H9 (cell line): ENCODE measurements around the gene ANP32B. TPM values are rescaled to one million over a fixed set of nuclear protein-coding genes. Genes with fewer than 3 reads are reported as not detected.

Source experiments
- DNase-seq: peaks from one replicate; pipeline ENCODE4 v3.0.0-alpha.2; 2017
- H2AFZ ChIP-seq: one replicate; pipeline ENCODE4 v1.6.1; 2013; ENCODE audit warnings: mild to moderate bottlenecking, low read length, control low read depth, moderate library complexity
- H2AK5ac ChIP-seq: 2 replicates; pipeline ENCODE4 v1.6.1; 2013; ENCODE audit warnings: low read length, control low read depth, mixed read lengths; ENCODE audit not compliant: insufficient read length
- H2BK120ac ChIP-seq: one replicate; pipeline ENCODE4 v1.6.1; 2013; ENCODE audit warnings: low read depth, mild to moderate bottlenecking, low read length, control low read depth, inconsistent platforms; ENCODE audit not compliant: poor library complexity, severe bottlenecking
- H2BK12ac ChIP-seq: 2 replicates; pipeline ENCODE4 v1.6.1; 2013; ENCODE audit warnings: low read length, control low read depth, mixed read lengths, low read depth; ENCODE audit not compliant: insufficient read length
- H2BK15ac ChIP-seq: 2 replicates; pipeline ENCODE4 v1.6.1; 2013; ENCODE audit warnings: low read depth, low read length, control low read depth
- H2BK20ac ChIP-seq: one replicate; pipeline ENCODE4 v1.6.1; 2013; ENCODE audit warnings: low read depth, mild to moderate bottlenecking, low read length, control low read depth, inconsistent platforms; ENCODE audit not compliant: poor library complexity, severe bottlenecking
- H2BK5ac ChIP-seq: 2 replicates; pipeline ENCODE4 v1.6.1; 2013; ENCODE audit warnings: low read length, control low read depth, mixed read lengths; ENCODE audit not compliant: insufficient read length
- H3K14ac ChIP-seq: 2 replicates; pipeline ENCODE4 v1.6.1; 2013; ENCODE audit warnings: low read length, control low read depth; ENCODE audit not compliant: insufficient read depth
- H3K18ac ChIP-seq: 2 replicates; pipeline ENCODE4 v1.6.1; 2013; ENCODE audit warnings: low read depth, mild to moderate bottlenecking, mixed read lengths, low read length, control low read depth; ENCODE audit not compliant: insufficient read length
- H3K23ac ChIP-seq: 2 replicates; pipeline ENCODE4 v1.6.1; 2013; ENCODE audit warnings: low read length, control low read depth, mixed read lengths, low read depth; ENCODE audit not compliant: insufficient read length
- H3K23me2 ChIP-seq: 2 replicates; pipeline ENCODE4 v1.6.1; 2013; ENCODE audit warnings: low read depth, mild to moderate bottlenecking, mixed read lengths, low read length, control low read depth; ENCODE audit not compliant: insufficient read length, poor library complexity, severe bottlenecking
- H3K27ac ChIP-seq: 2 replicates; pipeline ENCODE4 v1.5.1; 2013; ENCODE audit warnings: low read length, control low read depth, mixed read lengths, low read depth; ENCODE audit not compliant: insufficient read length
- H3K27me3 ChIP-seq: 2 replicates; pipeline ENCODE4 v1.6.1; 2013; ENCODE audit warnings: low read length, control low read depth, inconsistent platforms; ENCODE audit not compliant: insufficient read depth
- H3K4ac ChIP-seq: 2 replicates; pipeline ENCODE4 v1.6.1; 2013; ENCODE audit warnings: low read depth, mild to moderate bottlenecking, control low read depth, inconsistent platforms, low read length, moderate library complexity
- H3K4me1 ChIP-seq: 2 replicates; pipeline ENCODE4 v1.6.1; 2013; ENCODE audit warnings: low read length, control low read depth, inconsistent platforms; ENCODE audit not compliant: insufficient read depth
- H3K4me2 ChIP-seq: 2 replicates; pipeline ENCODE4 v1.6.1; 2013; ENCODE audit warnings: low read length, control low read depth, mixed read lengths; ENCODE audit not compliant: insufficient read length, insufficient read depth
- H3K56ac ChIP-seq: 2 replicates; pipeline ENCODE4 v1.6.1; 2013; ENCODE audit warnings: low read depth, mild to moderate bottlenecking, mixed read lengths, low read length, control low read depth; ENCODE audit not compliant: insufficient read length
- H3K79me1 ChIP-seq: 2 replicates; pipeline ENCODE4 v1.6.1; 2013; ENCODE audit warnings: low read depth, mild to moderate bottlenecking, moderate library complexity, low read length, control low read depth, inconsistent platforms; ENCODE audit not compliant: insufficient read depth, poor library complexity, severe bottlenecking
- H3K79me2 ChIP-seq: 2 replicates; pipeline ENCODE4 v1.6.1; 2013; ENCODE audit warnings: low read length, control low read depth, inconsistent platforms; ENCODE audit not compliant: insufficient read depth
- H3K9ac ChIP-seq: 2 replicates; pipeline ENCODE4 v1.6.1; 2013; ENCODE audit warnings: low read length, control low read depth, mixed read lengths; ENCODE audit not compliant: insufficient read length; ENCODE audit errors: extremely low read depth
- H3K9me3 ChIP-seq: one replicate; pipeline ENCODE4 v1.6.1; 2013; ENCODE audit warnings: low read depth, low read length, inconsistent platforms; ENCODE audit not compliant: control insufficient read depth
- H3T11ph ChIP-seq: one replicate; pipeline ENCODE4 v1.6.1; 2013; ENCODE audit warnings: mild to moderate bottlenecking, low read length, control low read depth, inconsistent platforms
- H4K20me1 ChIP-seq: one replicate; pipeline ENCODE4 v1.6.1; 2013; ENCODE audit not compliant: control insufficient read depth, insufficient read length, insufficient read depth
- H4K5ac ChIP-seq: 2 replicates; pipeline ENCODE4 v1.6.1; 2013; ENCODE audit warnings: low read depth, mild to moderate bottlenecking, mixed read lengths, low read length, control low read depth; ENCODE audit not compliant: insufficient read length
- H4K8ac ChIP-seq: replicated peaks from 2 replicates; pipeline ENCODE4 v1.6.1; 2013; ENCODE audit warnings: low read length, control low read depth, mixed read lengths, low read depth; ENCODE audit not compliant: insufficient read length
- H4K91ac ChIP-seq: 2 replicates; pipeline ENCODE4 v1.6.1; 2013; ENCODE audit warnings: low read depth, mild to moderate bottlenecking, moderate library complexity, mixed read lengths, low read length, control low read depth; ENCODE audit not compliant: insufficient read length
- H3K27ac Mint-ChIP-seq, 3 experiments: 2 replicates in 2 of 3; 3 replicates in 1 of 3; pipeline ENCODE4 v1.8.0; 2020 to 2021; ENCODE audit warnings: mixed read lengths in 3 of 3, mild to moderate bottlenecking in 1 of 3, moderate library complexity in 1 of 3
- H3K27me3 Mint-ChIP-seq: 2 replicates; pipeline ENCODE4 v1.8.0; 2021; ENCODE audit warnings: low read depth, mild to moderate bottlenecking, moderate library complexity, mixed read lengths
- H3K36me3 Mint-ChIP-seq, 3 experiments: 2 replicates in 2 of 3; 3 replicates in 1 of 3; pipeline ENCODE4 v1.8.0; 2020 to 2021; ENCODE audit warnings: low read depth in 3 of 3, mixed read lengths in 3 of 3; ENCODE audit not compliant: insufficient read depth in 1 of 3
- H3K4me1 Mint-ChIP-seq, 2 experiments: 2 replicates each; pipeline ENCODE4 v1.8.0; 2020; ENCODE audit warnings: mixed read lengths in 2 of 2
- H3K4me3 Mint-ChIP-seq, 2 experiments: 2 replicates in 1 of 2; 3 replicates in 1 of 2; pipeline ENCODE4 v1.8.0; 2020 to 2021; ENCODE audit warnings: mild to moderate bottlenecking in 2 of 2, mixed read lengths in 2 of 2, moderate library complexity in 1 of 2
- H3K9me3 Mint-ChIP-seq, 2 experiments: 2 replicates in 1 of 2; 3 replicates in 1 of 2; pipeline ENCODE4 v1.8.0; 2020; ENCODE audit warnings: mild to moderate bottlenecking in 2 of 2, mixed read lengths in 2 of 2, moderate library complexity in 1 of 2
- CTCF ChIP-seq: fragments of 200-600 bp; sonication (generic); conservative IDR thresholded peaks from 3 replicates; pipeline ENCODE4 v1.8.0; 2021; ENCODE audit warnings: antibody characterized with exemption, mild to moderate bottlenecking
- total RNA-seq: library from RNA; stranded (reverse); gene quantifications from 2 replicates; pipeline ENCODE4 v1.2.1, GENCODE V29; 2021

ANP32B gene
- total RNA-seq, 1 experiment from 2014 or later, result 91.6 TPM

- Histone ChIP-seq H3K56ac (no peak overlapping the region), H3K23ac (no peak overlapping the region), H3K18ac (no peak overlapping the region), H2BK12ac (no peak overlapping the region), H2BK5ac (no peak overlapping the region), H3K4ac (no peak overlapping the region), H3K4me1 (no peaks in the 10 kb centered on the region), H2AFZ (no peak overlapping the region), H3K9ac (no peak overlapping the region), H3K4me2 (no peak overlapping the region), H4K8ac (no peak overlapping the region), H3K79me2 (no peaks in the 10 kb centered on the region), H4K5ac (no peak overlapping the region), H3K9me3 (no peaks in the 10 kb centered on the region), H2BK15ac (no peak overlapping the region), H2AK5ac (no peak overlapping the region), H3K27ac (no peak overlapping the region), H3T11ph (no peak overlapping the region), H3K27me3 (no peaks in the 10 kb centered on the region), H4K91ac (no peak overlapping the region), H2BK120ac (no peak overlapping the region), H4K20me1 (no peaks in the 10 kb centered on the region), H3K14ac (no peak overlapping the region), H3K23me2 (no peaks in the 10 kb centered on the region), H3K79me1 (no peaks in the 10 kb centered on the region), H2BK20ac (no peak overlapping the region)
- Mint-ChIP-seq H3K27me3 (peaks cover 46% of the 10 kb centered on the region), H3K27ac (no peak overlapping the region), H3K4me1 (peaks cover 10 to 14% of the 10 kb centered on the region in 2 experiments), H3K36me3 (no peaks in the 10 kb centered on the region), H3K9me3 (no peaks in the 10 kb centered on the region), H3K4me3 (no peak overlapping the region)
- no peak for TF ChIP-seq CTCF
- no peak for DNase-seq
These were observed 54.2 kb downstream of the ANP32B start for GRCh38 chr9:98037357-98037756.
